GM20431 (cell line): Measurements from ENCODE around the gene SLC25A44.

Experiments used
- in situ Hi-C: fragments of 300-500 bp; cut with MseI, MboI; formaldehyde crosslinking; loops from one replicate; pipeline ENCODE4 v1.15.0; 2020; ENCODE audit warnings: low sequenced_read_pairs; ENCODE audit not compliant: unreplicated experiment

SLC25A44 gene

DNA sequence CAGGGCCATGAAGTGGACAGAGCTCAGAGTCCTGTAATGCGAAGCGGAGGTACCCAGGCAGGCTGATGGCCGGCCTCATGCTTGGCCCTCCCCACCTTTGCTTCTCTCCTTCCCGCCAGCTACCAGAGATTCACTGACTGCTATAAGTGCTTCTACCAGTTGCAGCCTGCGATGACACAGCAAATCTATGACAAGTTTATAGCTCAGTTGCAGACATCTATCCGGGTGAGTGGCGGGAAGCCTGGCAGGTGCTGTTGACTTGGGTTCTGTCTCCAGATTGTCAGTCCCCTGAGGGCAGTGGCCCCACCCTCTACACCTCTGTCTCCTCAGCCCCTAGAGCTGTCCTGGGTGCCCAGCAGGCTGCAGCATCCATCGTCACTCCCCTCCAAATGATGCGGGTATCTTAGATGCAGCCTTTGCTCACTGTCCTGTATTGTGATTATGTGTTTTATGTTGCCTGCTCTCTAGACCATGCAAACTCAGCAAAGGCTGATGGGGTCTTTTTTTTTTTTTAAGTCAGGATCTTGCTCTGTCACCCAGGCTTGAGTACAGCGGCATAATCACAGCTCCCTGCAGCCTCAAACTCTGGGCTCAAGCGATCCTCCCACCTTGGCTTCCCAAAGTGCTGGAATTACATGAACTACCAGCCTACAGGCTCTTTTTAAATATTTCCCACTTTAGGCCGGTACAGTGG is 38.4 kb downstream of the SLC25A44 start:
- in situ Hi-C loops: no loop called here

DNA sequence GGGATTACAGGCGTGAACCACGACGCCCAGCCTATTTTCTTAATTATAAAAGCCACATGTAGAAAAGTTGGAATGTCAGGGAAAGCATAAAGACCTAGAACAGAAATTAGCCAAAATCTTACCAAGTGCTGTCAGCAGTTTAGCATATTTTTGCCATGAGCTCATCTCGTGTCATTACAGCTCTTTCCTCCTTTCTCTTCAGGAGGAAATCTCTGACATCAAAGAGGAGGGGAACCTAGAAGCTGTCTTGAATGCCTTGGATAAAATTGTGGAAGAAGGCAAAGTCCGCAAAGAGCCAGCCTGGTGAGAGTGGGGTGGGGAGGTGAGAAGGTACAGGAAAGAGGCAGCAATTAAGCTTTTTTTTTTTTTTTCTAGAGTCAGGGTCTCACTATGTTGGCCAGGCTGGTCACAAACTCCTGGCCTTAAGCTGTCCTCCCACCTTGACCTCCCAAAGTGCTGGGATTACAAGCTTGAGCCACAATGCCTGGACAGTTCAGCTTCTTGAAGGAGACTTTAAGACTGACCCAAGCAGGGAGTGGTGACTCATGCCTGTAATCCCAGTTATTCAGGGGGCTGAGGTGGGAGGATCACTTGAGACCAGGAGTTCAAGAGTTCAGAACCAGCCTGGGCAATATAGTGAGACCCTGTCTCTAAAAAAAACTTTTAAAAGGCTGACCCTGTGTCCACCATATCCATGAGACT is 39.7 kb downstream of the SLC25A44 start:
- in situ Hi-C loops: no loop called here

DNA sequence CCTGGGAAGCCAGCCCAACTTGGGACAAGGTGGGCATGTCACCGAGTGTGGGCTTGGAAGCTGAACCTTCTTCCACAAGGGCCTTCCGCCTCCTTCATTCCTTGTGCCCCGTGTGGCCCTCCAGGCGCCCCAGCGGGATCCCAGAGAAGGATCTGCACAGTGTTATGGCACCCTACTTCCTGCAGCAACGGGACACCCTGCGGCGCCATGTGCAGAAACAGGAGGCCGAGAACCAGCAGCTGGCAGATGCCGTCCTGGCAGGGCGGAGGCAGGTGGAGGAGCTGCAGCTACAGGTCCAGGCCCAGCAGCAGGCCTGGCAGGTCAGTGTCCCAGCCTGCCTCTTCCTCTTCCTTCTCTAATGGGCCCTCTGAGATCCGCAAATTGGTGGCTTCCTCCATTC is 42.3 kb downstream of the SLC25A44 start:
- in situ Hi-C loops: no loop called here

DNA sequence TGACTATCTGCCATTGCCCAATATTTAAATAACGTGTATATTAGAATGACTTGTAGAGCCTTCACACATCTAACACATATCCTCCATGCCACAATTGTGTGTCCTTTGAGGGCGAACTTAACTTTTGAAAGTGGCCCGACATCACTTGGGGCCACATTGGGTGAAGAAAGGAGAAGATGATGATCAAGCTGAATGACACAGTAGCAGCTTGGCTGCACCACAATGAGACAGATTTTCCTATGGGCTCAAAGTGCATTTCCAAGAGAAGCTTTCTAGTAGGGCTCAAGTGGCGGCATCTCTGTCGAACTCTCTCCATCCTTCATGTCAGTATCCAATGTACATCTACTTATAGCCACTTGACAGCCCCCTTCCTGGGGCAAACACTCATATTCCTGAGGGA is 44.3 kb downstream of the SLC25A44 start:
- in situ Hi-C loops: no loop called here

- in situ Hi-C loops: no loop called here
Observed at GRCh38 chr1:156241311-156241811, 47.5 kb downstream of the SLC25A44 start.

GRCh38 chr1:156241926-156242325 is 48.0 kb downstream of the SLC25A44 start, which contains the start of gene BGLAP:
BGLAP (plus strand) TSS chr1:156242184; CDS start chr1:156242232, 48 bp downstream.
- in situ Hi-C loops: no loop called here

- in situ Hi-C loops: no loop called here
Observed at GRCh38 chr1:156242738-156243137, 48.8 kb downstream of the SLC25A44 start.

DNA sequence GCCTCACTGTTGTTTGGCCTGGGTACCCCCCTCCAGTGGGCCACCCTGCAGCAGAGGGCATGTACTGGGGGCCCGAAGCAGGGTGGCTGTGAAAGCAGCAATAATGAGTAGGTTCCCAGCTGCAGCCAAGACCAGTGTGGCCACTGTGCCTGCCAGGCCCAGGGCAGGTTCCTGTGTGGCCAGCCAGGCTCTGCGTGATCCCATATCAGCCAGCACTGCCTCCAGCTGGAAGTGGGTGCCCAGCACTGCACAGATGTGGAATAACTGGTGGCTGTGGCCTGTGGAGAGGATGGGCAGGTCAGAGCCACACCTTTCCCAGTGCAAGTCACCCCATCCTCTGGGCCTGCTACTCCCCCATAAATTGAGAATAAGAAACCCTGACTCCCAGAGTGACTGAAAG is 50.2 kb downstream of the SLC25A44 start:
- in situ Hi-C loops: no loop called here

- in situ Hi-C loops: no loop called here
Observed at GRCh38 chr1:156244712-156245111, 50.8 kb downstream of the SLC25A44 start.

DNA sequence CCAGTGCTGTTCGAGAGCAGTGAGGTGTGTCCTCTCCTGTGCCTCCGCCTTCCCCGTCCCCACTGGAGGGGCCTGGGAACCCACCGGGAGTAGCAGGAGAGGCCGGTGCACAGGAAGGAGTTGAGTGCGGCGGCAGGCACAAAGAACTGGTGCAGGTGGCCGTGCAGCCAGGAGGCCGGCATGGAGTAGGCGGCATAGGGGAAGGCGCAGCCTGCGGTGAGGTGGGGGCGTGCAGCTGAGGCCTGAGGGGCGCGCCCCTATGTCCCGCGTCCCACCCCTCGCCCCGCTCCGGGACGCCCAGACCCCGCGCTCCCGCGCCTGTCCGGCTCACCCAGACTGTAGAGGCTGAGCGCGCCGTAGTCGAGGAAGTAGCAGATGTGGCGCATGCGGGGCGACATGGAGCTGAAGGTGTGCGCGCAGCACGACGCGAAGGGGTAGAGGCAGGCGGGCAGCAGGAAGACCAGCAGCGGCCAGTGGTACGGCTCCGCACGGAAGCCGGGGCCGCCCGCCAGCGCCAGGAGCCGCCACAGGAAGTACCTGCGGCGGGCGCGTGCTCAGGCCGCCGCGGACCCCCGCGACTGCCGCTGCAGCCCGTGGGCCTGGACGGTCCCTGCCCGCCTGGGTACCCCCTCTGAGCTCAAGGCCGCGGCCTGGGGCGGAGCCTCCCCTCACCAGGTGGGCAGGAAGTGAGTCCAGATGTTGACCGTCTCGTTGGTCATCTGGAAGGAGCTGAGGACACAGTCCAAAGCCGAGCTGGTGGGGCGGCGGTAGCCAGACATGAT is 51.7 kb downstream of the SLC25A44 start:
- in situ Hi-C loops: no loop called here

DNA sequence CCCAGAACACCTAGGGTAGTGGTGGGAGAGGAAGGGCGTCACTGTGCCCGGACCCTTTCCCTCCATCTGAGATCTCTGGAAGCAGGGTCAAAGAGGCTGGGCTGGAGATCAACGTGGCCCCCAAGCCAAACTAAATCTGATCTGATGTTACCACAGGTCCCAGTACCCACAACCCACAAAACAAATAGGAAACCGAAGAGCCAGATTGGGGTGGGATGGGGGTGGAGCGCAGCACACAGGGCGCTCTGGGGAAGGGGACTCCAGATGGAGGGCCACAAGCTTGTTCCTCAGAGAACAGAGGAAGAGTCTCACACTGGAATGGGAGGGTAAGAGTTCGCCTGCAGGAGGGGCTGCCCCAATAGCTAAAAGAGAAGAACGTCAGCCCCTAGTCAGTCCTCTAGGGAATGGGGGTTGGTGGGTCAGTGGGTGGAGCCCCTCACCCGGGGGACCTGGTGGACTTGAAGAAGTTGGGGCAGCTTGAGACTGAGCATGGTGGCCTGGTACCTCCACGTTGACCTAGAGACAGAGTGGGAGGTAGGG is 52.4 kb downstream of the SLC25A44 start:
- in situ Hi-C loops: no loop called here

GRCh38 chr1:156246781-156247459 is 53.0 kb downstream of the SLC25A44 start:
- in situ Hi-C loops: no loop called here

DNA sequence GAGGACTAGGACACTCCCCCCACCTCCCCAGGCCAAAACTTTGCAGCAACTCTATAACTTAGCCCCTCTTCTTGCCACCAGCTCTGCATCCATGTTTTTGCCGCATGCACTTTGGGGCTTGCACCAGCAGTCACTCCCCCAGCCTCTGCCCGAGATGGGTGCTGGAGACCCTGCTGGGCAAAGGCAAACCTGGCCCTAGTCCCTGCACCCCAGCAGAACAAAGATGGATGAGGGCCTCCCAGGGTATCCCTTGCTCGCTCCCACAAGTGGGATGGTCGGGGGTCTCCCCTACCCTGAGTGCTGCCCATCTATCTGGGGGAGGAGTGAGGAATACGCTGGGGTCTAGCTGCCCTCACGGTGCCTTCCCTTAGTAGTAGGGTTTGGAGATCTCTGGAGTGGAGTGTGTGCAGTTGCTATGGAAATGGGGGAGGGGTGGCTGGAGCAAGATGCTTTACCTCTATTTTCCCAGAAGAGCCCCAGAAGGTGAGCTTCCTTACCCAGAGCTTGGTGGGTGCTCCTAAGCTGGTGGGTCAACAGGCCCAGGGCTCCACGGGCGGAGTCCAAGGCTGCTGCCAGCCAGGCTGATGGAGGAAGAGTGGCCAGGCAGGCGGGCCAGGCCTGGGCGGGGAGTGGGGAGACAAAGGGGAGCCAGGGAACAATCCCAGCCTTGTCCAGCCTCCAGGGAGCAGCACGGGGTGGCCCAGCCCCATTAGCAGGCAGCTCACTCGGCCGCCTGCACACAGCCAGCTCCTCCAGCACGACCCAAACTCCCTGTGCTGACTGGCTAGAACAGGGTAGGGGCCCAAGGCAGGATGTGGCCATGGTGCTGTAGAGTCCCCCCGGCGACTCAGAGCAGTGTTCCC is 53.8 kb downstream of the SLC25A44 start, which contains the start of gene PAQR6:
Gene PAQR6 (minus strand): TSS at position 597 of the 863 bp plus-strand sequence. CDS start 1,325 bp downstream, outside the sequence.
- in situ Hi-C loops: no loop called here

- in situ Hi-C loops: no loop called here
Observed at GRCh38 chr1:156248323-156248683, 54.4 kb downstream of the SLC25A44 start.

- in situ Hi-C loops: no loop called here
Observed at GRCh38 chr1:156249593-156249992, 55.7 kb downstream of the SLC25A44 start.

- in situ Hi-C loops: no loop called here
Observed at GRCh38 chr1:156251527-156251926, 57.6 kb downstream of the SLC25A44 start.

DNA sequence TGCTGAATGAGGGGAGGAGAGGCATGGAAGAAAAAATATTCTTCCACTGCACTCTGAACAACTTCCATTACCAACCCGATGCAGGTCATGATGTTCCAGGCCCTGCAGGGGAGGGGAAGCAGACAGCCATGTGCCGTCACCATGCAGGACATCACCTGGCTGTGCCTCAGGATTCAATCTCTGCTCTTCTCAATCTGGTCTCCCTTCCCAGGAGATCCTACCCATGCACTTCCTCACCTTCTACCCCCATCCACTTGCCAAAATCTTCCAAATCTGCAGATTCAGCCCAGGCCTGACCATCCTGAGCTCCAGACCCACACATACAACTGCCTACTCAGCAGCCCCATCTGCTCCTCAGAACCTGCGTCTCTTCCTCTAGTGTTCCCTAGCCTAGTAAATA is 59.7 kb downstream of the SLC25A44 start:
- in situ Hi-C loops: no loop called here

- in situ Hi-C loops: no loop called here
Observed at GRCh38 chr1:156257711-156258110, 63.8 kb downstream of the SLC25A44 start.

- in situ Hi-C loops: no loop called here
Observed at GRCh38 chr1:156258859-156259258, 65.0 kb downstream of the SLC25A44 start.
